ENCODE results near the gene MEF2C. TPM values are rescaled to one million over a fixed set of nuclear protein-coding genes. Genes with fewer than 3 reads are reported as not detected.
A peak's percentile ranks its signal among the peaks of the same experiment; 100 is the strongest.

The MEF2C gene
- total RNA-seq, 1 donor from 2014 or later: 1.8 TPM

DNA sequence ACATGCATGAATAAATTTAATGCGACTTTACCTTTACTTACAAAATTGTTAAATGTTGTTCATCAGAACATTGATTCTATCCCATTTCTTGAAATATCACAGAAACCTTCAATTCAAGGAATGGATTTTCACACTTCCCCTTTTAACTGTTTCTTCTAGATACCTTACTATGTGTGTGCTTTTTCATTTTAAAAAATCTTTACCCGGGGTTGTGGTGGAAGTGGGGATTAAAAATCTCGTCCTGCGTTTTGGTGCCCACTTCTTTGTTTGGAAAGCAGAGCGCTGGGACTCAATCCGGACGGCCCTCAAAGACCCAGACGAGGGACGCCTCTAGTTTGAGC lies 5.8 kb upstream of the MEF2C start:
- DNase-seq (ENCODE audit: low read depth): no peak

DNA sequence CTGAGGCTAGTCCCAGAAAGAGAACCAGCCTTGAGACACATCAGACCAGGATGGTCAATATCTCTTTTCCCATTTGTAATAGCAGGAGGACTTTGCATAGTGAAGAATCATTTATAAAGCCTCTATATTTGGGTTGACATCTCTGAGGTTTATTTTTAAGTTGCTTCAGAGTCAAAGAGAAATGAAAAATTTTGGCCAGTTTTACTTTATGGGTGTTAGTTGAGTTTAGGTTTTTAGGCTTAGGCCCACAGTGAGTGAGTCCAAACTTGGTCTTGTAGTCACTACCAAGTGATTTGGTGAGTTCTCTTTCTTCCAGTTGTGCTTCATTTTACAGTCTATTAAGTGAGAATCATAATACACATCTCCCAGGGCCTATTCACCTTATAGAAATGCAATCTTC lies 5.3 kb upstream of the MEF2C start:
- DNase-seq (ENCODE audit: low read depth): no peak

DNA sequence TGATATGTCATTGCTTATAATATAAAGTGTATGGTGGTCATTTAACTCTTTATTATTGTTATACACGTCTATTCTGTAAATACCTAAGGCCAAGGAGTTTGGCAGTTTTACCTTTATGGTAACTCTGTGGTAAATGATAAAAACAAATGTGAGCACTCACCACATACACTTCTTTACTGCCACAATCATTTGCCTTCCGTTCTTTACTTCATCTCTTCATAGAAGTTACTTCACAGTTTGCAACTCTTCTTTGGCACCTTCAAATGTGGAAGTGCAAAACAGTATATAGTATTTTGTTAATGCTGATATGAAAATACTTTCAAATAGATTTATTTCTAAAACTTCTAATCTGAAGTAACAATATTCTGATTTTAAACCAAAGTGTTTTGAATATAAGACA lies 4.4 kb upstream of the MEF2C start:
- no peak for DNase-seq (ENCODE audit: low read depth)

DNA sequence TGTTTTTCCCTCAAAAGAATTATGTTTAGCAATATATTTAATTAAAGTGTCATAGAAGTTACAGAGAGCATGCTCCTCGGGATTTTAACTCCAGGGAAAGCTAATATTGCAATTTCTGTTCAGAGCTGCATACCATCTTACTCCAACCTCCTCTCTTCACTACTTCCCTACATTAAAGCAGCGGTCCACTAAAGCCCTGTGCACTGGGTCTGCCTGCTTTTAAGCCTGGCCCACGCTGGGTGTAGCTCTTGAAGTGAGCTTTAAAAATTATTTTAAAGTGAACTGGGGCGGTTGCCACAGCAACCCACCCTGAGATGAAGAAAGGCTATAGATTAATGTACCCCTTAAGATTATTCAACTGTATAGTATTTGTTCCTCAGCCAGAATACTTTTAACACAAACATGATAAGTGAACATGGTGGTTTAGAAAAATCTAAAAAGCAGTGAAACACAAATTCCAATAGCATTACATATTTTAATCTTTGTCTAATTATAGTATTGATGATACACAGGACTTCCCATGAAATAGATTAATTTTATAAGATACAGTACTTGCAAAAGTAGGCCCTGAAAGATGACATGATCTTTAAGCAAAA lies 3.9 kb upstream of the MEF2C start:
- no peak for DNase-seq (ENCODE audit: low read depth)

DNA sequence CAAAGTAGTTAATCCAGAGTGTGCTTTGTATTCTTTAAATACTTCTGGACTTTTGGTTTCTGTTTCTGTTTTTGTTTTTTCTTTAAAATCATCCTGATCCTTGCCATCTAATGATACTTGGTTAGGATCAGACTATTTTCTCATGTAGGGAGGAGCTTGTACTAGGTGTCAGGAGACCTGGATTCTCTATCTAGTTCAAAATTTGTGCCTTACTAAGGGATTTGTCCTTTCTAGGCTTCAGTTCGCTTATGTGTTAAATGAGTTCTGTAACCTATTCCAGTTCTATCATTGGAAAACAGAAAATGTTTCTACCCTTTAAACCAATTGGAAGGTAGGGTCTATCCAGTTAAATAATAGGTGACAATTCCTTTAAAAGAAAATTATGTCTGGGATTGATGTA lies 3.3 kb upstream of the MEF2C start:
- DNase-seq (ENCODE audit: low read depth): no peak

DNA sequence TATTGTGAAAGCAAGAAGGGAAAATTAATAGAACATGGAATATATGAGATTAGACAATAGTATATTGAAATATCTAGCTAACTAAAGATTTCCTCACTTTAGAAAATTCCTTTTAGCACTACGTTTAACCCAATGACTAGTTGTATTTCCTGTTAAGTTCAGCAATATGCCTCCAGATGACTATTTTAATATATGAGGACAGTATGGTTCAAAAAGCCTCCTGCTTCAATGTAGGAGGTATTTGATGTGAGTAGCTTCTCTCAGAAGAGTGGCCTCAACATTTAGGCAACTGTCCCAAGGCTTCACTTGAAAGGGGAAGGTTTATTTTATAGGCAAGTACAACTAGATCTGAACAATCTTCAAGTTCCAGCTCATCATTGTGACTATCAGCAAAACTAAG lies 2.0 kb upstream of the MEF2C start:
- DNase-seq (ENCODE audit: low read depth): no peak

DNA sequence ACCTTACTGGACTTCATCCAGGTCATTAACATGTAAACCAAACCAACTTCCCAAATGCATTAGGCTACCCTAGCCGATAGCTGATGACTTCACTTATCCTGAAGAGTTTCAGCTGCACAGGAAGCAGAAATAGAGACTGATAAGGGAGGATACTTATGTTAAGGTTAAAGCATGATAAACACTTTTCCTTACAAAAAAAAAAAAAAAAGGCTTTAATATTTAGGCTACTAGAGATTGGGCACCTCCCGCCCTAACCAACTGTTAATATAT lies 1.6 kb upstream of the MEF2C start:
- no peak for DNase-seq (ENCODE audit: low read depth)

DNA sequence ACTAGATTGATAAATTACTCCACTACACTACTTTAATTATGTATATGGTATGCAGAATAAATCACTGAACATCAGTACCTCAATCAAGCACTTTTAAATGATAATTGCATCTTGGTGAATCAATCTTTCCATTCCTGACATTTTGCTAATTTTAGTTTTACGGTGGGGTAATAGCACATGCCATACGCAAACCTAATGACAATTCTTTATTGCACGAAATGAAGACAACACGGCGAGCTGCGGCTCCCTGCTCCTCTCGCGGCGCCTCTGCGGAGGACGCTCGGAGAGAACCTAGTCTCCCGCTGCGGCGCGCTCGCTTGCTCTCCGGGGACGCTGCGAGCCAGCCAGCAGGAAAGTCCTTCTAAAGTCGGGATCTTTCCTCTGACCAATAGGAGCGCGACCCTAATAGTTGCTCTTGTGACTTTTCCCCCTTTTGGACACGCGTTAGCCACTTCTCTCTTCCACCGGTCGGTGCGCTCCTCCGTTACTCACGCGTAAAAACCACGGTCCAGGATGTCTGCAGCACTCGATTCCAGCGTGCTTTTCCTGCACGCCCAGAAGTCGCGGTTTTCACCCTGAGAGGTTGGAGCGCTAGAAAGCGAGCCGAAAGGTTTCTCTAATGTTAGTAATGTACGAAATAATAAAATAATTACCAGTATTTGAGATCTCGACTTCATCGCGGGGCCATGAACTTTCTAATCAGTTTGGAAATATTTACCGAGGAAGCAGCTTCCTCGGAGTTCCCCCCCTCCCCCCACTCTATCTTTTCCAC lies 1.0 kb upstream of the MEF2C start:
- peak; percentile 24 for DNase-seq (ENCODE audit: low read depth)

DNA sequence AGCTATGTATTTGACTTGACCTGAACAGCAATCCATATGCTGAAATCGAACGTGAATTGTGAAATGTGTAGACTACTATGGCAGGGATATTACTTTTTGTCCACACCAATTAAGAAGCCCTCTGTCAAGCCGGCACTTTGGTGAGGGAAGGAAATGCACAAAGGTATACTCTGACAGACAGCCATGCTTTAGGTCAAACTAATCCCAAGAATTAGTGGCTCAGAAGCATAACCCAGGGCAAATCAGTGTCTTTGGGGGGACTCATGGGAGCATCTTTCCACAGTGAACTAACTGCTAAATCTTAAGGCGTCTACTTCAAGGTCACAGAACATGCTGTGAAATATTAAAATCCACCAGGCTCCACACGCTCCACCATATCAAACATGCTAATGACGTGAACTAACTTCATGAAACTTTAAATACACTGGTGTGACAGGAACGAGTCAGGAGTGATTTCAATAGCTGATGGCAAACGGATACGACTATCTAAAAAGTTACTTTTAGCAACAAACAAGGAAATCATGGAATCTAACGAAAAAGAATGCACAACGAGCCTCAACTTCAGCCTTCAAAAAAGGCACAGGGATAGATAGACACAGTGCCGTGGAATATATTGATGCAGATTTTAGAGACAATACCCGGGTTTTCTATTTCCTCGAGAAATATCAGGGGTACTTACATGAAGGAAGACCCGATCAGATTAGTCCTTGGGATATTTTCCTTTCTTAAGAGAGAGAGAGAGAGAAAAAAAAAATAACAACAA lies 527 bp downstream of the MEF2C start:
- DNase-seq (ENCODE audit: low read depth): peak; percentile 16

DNA sequence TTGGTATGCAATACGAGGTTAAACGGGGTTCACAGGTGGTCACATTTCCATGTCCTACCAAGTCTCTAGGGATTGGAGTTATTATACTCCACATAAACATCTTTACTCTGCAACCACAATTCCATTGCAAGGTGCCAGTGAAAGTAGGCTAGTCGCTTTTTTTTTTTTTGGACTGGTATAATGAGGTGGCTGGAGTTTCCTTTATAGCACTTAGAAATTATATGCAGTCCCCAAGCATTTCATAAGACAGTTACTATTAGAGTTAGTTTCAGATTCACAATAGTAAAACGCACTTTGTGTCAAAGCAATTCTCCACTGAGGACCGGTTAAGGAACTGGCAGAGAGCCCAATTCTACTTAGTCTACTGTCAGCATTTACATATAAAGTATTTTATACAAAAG lies 1.4 kb downstream of the MEF2C start:
- peak; percentile 15 for DNase-seq (ENCODE audit: low read depth)

DNA sequence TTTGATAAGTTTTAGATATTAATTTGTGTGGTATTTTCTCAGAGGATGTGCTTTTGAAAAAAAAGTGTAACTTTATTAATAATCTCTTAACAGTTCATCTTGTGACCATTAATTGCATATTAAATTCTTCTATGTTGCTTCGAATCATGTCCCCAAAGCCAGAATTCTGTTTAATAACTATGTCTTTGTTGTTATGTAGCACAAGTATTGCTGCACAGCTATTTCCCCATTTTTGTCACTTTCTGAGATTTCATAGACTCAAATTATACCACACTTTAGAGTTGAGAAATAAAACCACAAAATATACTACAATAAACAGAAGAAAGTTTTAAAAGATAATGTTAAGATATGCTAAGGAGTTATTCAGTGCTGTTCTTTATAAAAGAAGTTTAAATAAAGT lies 2.8 kb downstream of the MEF2C start:
- no peak for DNase-seq (ENCODE audit: low read depth)

DNA sequence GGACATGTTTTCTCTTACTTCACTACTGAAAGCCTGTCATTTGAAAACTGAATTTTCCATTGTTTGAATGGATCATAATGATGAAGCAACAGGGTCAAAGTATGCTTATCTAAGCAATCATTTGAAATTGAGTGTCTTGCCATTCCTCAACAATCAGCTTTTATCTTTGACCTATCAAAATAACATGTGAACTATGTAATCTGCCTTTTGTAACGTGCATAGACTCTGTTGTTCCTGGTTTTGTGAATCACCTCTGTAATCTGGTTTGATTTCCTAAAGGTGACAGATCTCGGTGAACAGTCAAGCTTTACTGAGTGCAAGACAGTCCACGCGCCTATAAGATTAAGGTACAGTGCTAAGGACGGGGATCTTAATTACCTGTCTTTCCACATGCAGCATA lies 3.3 kb downstream of the MEF2C start:
- no peak for DNase-seq (ENCODE audit: low read depth)

DNA sequence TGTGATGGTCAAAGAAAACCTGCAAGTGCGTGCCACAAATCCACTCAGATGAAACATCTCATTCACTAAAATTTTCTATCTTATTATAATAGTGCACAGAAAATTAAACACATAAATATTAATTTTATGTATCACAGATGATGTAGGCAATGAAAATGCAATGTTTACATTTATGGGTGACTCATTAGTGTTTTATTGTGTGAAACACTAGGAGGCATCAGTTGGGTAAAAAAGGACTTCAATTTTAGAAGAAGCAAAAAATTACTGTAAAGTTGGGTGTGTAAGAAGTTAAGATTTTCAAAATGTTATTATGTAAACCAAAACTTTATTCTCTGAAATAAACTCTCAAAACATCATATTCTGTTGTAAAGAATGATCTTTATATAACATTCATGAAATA lies 4.0 kb downstream of the MEF2C start:
- no peak for DNase-seq (ENCODE audit: low read depth)

DNA sequence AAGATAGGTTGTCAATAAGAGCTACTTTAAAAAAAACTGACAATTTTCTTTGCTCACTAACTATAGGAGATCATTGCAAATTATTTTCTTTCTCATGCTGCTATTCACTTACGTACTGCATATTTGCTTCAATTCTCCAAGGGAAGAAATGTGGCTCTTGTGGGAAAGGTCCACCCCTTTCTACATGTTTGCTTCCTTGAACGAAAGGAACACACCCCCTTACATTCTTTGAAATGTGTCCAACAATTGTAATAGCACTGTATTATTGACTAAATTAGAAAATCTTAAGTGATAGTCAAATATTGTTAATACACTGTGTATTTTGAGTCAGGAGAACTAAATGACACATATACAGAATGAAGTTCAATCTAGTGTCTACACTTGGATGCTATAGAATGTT lies 5.2 kb downstream of the MEF2C start:
- peak; percentile 40 for DNase-seq (ENCODE audit: low read depth)

DNA sequence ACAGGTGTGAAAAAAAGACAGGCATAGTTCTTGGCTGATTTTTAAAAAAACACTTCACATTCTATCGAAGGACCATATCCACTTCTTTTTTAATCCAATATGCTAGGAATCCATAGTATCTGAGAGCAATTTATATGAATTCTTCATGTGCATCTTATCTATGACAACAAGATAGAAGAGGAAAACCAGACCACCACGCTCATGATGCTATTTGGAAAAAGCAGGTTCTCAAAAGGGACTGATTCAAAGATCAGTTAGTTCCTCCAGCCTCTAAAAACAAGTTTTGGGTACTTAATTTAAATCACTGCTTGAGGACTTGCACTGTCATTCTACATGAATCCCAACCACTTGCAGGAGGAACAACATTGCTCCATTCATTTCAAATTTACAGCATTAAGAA lies 6.3 kb downstream of the MEF2C start:
- no peak for DNase-seq (ENCODE audit: low read depth)

DNA sequence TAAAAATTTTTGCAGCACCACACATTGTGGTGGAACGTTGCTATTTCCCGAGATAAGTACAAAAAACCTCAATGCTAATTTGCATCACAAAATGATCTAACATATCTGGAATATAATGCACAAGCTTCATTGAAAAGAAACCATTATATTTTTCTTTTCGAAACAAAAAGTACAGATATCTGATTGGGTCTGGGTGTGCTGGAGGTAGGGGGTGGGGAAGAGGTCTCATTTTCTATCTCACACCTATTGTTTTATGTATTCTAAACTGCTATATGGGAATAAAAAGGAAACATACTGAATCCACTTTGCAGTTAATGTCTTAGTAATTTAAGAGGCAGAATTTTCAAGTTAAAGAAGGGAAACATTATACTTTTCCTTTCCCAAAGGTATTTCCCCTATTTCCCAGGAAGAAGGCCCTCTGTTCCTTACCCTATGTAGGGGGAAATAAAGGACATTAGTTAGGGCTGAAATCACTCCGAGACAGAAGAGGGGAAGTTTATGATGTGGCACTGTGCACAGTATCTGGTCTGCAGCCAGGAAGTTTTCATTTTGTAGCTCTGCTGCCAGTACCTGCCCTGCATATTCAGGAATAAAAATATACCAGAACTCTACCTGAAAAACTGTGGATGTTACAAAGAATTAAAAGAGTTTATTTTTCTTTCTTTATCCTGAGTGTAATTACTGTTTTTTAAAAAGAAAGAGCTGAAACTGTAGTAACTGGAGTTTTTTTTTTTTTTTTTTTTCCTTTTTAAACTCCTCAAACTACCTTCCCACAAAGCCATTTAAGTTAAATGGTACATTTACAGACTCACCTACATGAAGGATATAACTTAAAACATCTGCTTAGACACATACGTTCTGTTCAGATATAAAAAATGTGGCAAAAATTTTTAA lies 7.4 kb downstream of the MEF2C start:
- no peak for DNase-seq (ENCODE audit: low read depth)

DNA sequence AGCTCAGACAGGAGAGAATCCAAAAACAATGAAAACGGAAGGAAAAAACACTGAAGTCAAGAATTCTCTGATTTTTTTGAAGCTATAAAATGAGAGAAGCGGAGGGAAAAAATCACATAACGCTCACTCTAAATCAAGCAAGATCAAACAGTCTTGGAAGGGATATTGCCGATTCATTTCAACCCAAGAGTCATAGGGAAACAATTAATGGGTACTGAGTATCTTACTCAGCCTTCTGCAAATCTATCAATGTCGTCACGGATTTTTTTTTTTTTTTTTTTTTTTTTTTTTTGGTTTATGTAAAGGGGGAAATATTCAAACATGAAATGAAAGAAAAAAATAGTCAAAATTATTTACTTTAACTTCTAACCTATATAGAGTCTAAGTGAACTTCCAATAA lies 9.5 kb downstream of the MEF2C start:
- no peak for DNase-seq (ENCODE audit: low read depth)

DNA sequence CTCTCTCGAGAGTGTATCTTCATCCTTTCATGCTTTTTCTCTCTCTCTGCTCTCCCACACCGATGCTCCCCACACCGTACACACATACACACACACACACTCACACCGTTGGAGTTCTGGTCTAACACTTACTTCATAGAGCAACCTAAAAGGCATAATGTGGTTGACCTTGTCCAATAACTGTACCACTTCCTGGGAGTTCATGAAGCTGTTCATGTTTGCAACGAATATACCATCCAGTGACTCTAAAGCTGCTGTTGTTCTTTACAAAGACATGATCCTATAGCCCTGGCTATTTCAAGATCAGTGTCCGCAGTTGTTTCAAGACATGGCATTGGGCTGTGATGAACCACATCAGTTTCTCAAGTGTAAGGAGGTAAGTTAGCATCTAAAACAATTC lies 10.0 kb downstream of the MEF2C start:
- DNase-seq (ENCODE audit: low read depth): no peak

DNA sequence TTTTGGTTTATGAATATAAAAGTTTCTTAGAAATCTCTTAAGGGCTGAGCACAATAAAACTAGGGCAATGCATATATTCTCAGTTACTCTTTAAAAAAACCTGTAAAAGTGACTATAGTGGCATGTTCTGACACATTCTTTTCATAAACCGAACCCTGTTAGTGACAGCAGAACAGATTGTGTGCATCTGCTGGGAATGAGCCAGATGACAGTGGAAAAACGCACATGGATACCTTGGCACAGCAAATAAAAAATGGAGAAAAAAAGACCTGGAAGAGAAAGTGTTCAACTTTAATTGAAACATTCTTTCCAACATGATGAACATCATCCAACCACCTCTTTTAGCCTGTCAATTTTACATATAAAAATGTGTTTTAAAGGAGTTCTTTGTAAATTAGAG lies 12.7 kb downstream of the MEF2C start:
- DNase-seq (ENCODE audit: low read depth): no peak

DNA sequence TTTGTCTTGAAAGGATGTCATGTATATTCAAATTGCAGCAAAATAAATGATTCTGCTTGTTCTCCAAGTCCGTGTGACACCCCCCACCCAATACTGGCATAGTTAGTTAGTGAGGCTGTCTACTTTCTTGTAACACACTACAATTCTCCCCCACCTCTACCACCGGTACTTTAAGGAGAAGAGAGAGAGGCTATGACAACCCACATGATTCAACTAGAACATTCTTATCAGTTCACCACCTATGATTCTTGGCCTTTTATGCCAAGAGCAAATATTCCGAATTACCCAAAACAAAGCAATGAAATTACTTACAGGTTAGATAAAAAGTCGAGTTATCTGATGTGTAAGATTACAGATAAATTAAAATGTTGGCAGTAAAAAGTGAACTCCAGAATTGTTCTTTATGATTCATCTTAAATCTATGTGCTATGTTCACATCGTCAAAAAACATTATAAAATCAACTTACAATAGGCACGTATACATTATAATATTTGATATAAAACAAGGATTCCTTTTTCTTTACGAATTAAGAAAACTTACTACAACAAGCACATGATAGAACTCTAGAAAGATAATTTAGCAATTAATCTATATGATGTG lies 14.4 kb downstream of the MEF2C start:
- DNase-seq (ENCODE audit: low read depth): no peak

DNA sequence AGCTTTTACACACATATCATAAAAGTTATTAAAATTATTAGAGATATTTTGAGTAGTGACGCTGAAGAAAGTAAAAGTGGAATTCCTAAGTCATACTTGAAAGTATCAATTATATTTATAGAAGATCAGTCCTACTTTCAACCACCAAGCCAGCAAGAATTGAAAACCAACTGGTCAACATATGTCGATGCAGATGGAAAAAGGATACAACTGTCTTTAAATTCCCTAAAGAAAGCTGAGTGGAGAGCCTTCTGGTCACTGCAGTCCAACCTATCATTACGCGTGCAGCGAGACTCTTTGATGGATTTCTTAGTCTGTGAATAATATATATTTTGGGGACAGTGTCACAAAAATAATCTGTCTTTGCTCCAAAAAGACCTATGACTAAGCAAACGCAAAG lies 15.3 kb downstream of the MEF2C start:
- no peak for DNase-seq (ENCODE audit: low read depth)

DNA sequence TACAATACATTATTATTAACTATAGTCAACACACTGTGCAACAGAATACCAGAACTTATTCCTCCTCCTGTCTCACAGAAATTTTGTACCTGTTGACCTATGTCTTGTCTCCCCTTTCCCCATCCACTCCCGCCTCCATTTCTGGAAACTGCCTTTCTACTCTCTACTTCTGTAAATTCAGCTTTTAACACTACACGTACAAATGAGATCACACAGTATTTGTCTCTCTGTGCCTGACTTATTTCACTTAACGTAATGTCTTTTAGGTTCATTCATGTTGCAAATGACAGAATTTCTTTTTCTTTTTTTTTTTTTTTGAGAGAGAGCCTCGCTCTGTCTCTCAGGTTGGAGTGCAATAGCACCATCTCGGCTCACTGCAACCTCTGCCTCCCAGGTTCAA lies 19.5 kb downstream of the MEF2C start:
- DNase-seq (ENCODE audit: low read depth): no peak

Measured in renal cortical epithelial cell (primary cell).